Dedifferentiated amniotic fluid mesenchymal stem cell (primary cell): ENCODE measurements around the gene MRPL54.

Experiments
- DNase-seq: peaks from one replicate; pipeline ENCODE4 v3.0.0-alpha.2; 2016; ENCODE audit errors: extremely low spot score

The MRPL54 gene

GRCh38 chr19:3769494-3769893 is 7.0 kb downstream of the MRPL54 start:
- DNase-seq = no peak

GRCh38 chr19:3770136-3770999 is 7.9 kb downstream of the MRPL54 start:
- DNase-seq = no peak

GRCh38 chr19:3771000-3771905 is 8.8 kb downstream of the MRPL54 start:
- no peak for DNase-seq

GRCh38 chr19:3771906-3772455 is 9.5 kb downstream of the MRPL54 start, which contains the start of gene RAX2:
RAX2 (minus strand) TSS chr19:3772228; CDS start chr19:3771742, 486 bp downstream.
- DNase-seq = no peak

GRCh38 chr19:3773814-3774515 is 11.5 kb downstream of the MRPL54 start:
- DNase-seq = no peak

- no peak for DNase-seq
Observed at GRCh38 chr19:3774621-3775373, 12.3 kb downstream of the MRPL54 start.

- no peak for DNase-seq
Observed at GRCh38 chr19:3775374-3775711, 12.9 kb downstream of the MRPL54 start.

GRCh38 chr19:3775831-3776230 is 13.3 kb downstream of the MRPL54 start:
- no peak for DNase-seq

GRCh38 chr19:3776479-3777040 is 14.1 kb downstream of the MRPL54 start:
- DNase-seq = no peak

GRCh38 chr19:3778104-3778867 is 15.8 kb downstream of the MRPL54 start:
- no peak for DNase-seq

GRCh38 chr19:3778899-3779723 is 16.6 kb downstream of the MRPL54 start:
- DNase-seq = no peak

- no peak for DNase-seq
Observed at GRCh38 chr19:3780786-3781304, 18.4 kb downstream of the MRPL54 start.

GRCh38 chr19:3781603-3782002 is 19.1 kb downstream of the MRPL54 start:
- DNase-seq = no peak

GRCh38 chr19:3782330-3782729 is 19.8 kb downstream of the MRPL54 start:
- DNase-seq = no peak

GRCh38 chr19:3782903-3783302 is 20.4 kb downstream of the MRPL54 start:
- no peak for DNase-seq

- DNase-seq = no peak
Observed at GRCh38 chr19:3783660-3784584, 21.4 kb downstream of the MRPL54 start.

- no peak for DNase-seq
Observed at GRCh38 chr19:3784607-3785450, 22.3 kb downstream of the MRPL54 start.
